ENCODE results near the gene CCDC85C. TPM values are rescaled to one million over a fixed set of nuclear protein-coding genes. Genes with fewer than 3 reads are reported as not detected.

CCDC85C gene
- total and polyA plus RNA-seq, 2 of the 8 experiments (the other 6 are each of a cell fraction or from before 2014, with no cell fraction given): 16.8 to 35.8 TPM

DNA sequence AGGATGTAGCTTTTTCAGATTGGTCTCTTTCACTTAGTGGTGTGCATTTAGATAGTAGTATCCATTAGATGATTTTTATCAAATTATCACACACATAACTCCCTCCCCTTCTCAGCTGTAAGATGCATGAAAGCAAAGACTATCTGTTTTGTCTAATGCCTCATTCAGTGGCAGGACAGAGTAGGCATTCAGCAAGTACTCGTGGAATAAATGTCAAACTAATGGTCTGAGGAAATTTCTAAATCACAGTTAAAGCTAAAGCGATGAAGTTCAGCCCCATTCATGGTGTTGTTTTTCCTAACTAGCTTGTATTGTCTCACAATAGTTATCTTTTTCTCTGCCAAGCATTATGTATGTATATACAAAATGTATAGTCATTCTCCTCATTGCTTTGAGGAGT lies 106.7 kb downstream of the CCDC85C start:
- no peak overlapping the region for H3K56ac ChIP-seq (replicated peaks; ENCODE audit: insufficient read length, low read depth, low read length)
- H2BK5ac ChIP-seq (ENCODE audit: low read depth, low read length): no peak overlapping the region
- H4K5ac ChIP-seq (ENCODE audit: insufficient read length, low read depth, low read length): no peak overlapping the region
- H2AK5ac ChIP-seq (ENCODE audit: low read depth, low read length): no peak overlapping the region
- H3K79me2 ChIP-seq (ENCODE audit: control insufficient read depth in 1 of 2, insufficient read depth in 2 of 2, low read length in 2 of 2): peaks cover 0 to 15% of the 10 kb centered on the region in 2 experiments; a peak in 2 of 4 replicates
- WGBS, 2 experiments (ENCODE audit: extremely low coverage in 1 of 2, insufficient coverage in 1 of 2, insufficient read length in 1 of 2, insufficient replicate concordance in 2 of 2, low coverage in 1 of 2, low lambda C conversion rate in 2 of 2, missing lambda C conversion rate in 1 of 2): 94% methylated on average over 2 of the region's 2 CpGs; no CpG with 5 or more reads in 1 of the 2 experiments
- no peak overlapping the region for H3K18ac ChIP-seq (ENCODE audit: extremely low read depth, low read length)
- H3K27me3 ChIP-seq (replicated peaks in 1 of 4; ENCODE audit: control insufficient read depth in 3 of 4, extremely low read depth in 1 of 4, insufficient read depth in 3 of 4, low read length in 3 of 4): no peaks in the 10 kb centered on the region
- no peak overlapping the region for H4K8ac ChIP-seq (ENCODE audit: extremely low read depth, insufficient read depth, low read length)
- H3K23ac ChIP-seq (ENCODE audit: insufficient read length): no peak overlapping the region
- no peak overlapping the region for H2BK12ac ChIP-seq (ENCODE audit: low read depth, low read length)
- no peak overlapping the region for H3K9ac ChIP-seq (replicated peaks in 1 of 4; ENCODE audit: extremely low read depth in 1 of 4, low read depth in 3 of 4, low read length in 3 of 4)
- H3K4ac ChIP-seq (replicated peaks; ENCODE audit: insufficient read length, low read depth, low read length): no peak overlapping the region
- H4K20me1 ChIP-seq (replicated peaks in 1 of 2; ENCODE audit: control insufficient read depth in 1 of 2, insufficient read depth in 2 of 2, low read length in 2 of 2): peaks cover 3 to 7% of the 10 kb centered on the region in 2 experiments
- H3K14ac ChIP-seq (ENCODE audit: insufficient read length): no peak overlapping the region
- H3K23me2 ChIP-seq (ENCODE audit: low read depth, low read length): no peaks in the 10 kb centered on the region
- no peaks in the 10 kb centered on the region for H3K9me3 ChIP-seq (ENCODE audit: insufficient read depth in 2 of 2, low read depth in 1 of 2, low read length in 1 of 2)
- ChIA-PET POLR2A (ENCODE audit: partially characterized antibody) (interaction anchor here (1.9 kb wide), 1 partner anchor 16 kb away, joined by 4 read pairs; the partner anchor contains the start of genes CCNK and SETD3), CTCF (ENCODE audit: partially characterized antibody) (interaction anchor here (1.0 kb wide), 2 partner anchors 24 to 103 kb away, joined by 3 to 4 read pairs; no protein-coding TSS in a partner anchor)
- DNase-seq (ENCODE audit: low read depth in 1 of 2, low spot score in 2 of 2): no peak
- no peak overlapping the region for H2BK20ac ChIP-seq (ENCODE audit: low read length)
- H3K27ac ChIP-seq (ENCODE audit: low read depth, low read length): no peak overlapping the region
- peaks cover 0 to 3% (median 0%) of the 10 kb centered on the region in 4 experiments; a peak in 2 of 7 replicates for H3K4me1 ChIP-seq (replicated peaks in 1 of 4; ENCODE audit: control insufficient read depth in 3 of 4, insufficient read depth in 4 of 4, low read length in 3 of 4)
- no peak for FAIRE-seq
- H2AFZ ChIP-seq (ENCODE audit: low read length): no peak overlapping the region
- peaks cover 20% of the 10 kb centered on the region for H3K79me1 ChIP-seq (ENCODE audit: low read depth, low read length)
- H2BK120ac ChIP-seq (replicated peaks; ENCODE audit: low read depth, low read length): no peak overlapping the region
- no peak overlapping the region for H4K91ac ChIP-seq (replicated peaks; ENCODE audit: insufficient read length, low read length)
- no peak overlapping the region for H3K4me3 ChIP-seq (ENCODE audit: extremely low read depth in 1 of 4, insufficient read depth in 2 of 4, low read depth in 3 of 4, low read length in 4 of 4)
- no peak overlapping the region for H2BK15ac ChIP-seq (ENCODE audit: low read length)
- H3K4me2 ChIP-seq (ENCODE audit: insufficient read depth in 1 of 2, low read depth in 2 of 2, low read length in 2 of 2): no peak overlapping the region
- H3K36me3 ChIP-seq (ENCODE audit: control insufficient read depth in 2 of 4, insufficient read depth in 4 of 4, low read length in 3 of 4): peaks cover 26 to 75% (median 45%) of the 10 kb centered on the region in 4 experiments
- TF ChIP-seq NANOG (IDR thresholded peaks at IDR 0.05; ENCODE audit: insufficient read depth, low read depth, low read length, poor library complexity, severe bottlenecking) (no peak), RFX5 (IDR thresholded peaks at IDR 0.05; ENCODE audit: borderline replicate concordance, low read depth, low read length) (no peak), KDM1A (IDR thresholded peaks at IDR 0.05; ENCODE audit: borderline replicate concordance, low read length) (no peak), CHD1 (IDR thresholded peaks at IDR 0.05; ENCODE audit: low read depth, low read length) (no peak), RXRA (IDR thresholded peaks at IDR 0.05; ENCODE audit: insufficient read depth, low read depth, low read length) (no peak), RBBP5 (IDR thresholded peaks at IDR 0.05; ENCODE audit: borderline replicate concordance, low read depth, low read length) (no peak), RNF2 (IDR thresholded peaks at IDR 0.05; ENCODE audit: borderline replicate concordance, low read depth, low read length, missing control alignments, poor library complexity, severe bottlenecking) (no peak)

Measured in H1 (cell line).